IMR-90 (cell line): Measurements from ENCODE around the gene PLXDC2. TPM values are rescaled to one million over a fixed set of nuclear protein-coding genes. Genes with fewer than 3 reads are reported as not detected.

ENCODE experiments used
- ATAC-seq: fragments of 200-7000 bp; cut with Tn5 transposase; 2 replicates; pipeline ENCODE4 v1.9.1; 2020; ENCODE audit warnings: low read depth, mild to moderate bottlenecking, moderate library complexity
- BruUV-seq: library from RNA; stranded (reverse); fragments of 400-500 nt; replicated peaks from 2 replicates; lab custom pipeline; 2021; lab: Mats Ljungman, UMichigan
- CTCF ChIA-PET: fragments of 300-600 bp; formaldehyde crosslinking; extraction: SDS; loops from one replicate; lab custom pipeline; 2021; ENCODE audit warnings: antibody characterized with exemption; lab: Yijun Ruan, JAX
- POLR2A ChIA-PET: fragments of 300-600 bp; sonication (Branson Sonifier 250); formaldehyde crosslinking; loops from one replicate; lab custom pipeline; 2022; ENCODE audit warnings: antibody characterized with exemption; ENCODE audit not compliant: unreplicated experiment; lab: Charles Lee
- DNase-seq: peaks from one replicate; pipeline ENCODE4 v3.0.0; 2013
- H2AFZ ChIP-seq: replicated peaks from 2 replicates; pipeline ENCODE3; 2013; ENCODE audit warnings: low read length, mild to moderate bottlenecking; ENCODE audit not compliant: poor library complexity
- H2AK5ac ChIP-seq: 2 replicates; pipeline ENCODE4 v1.6.1; 2013; ENCODE audit warnings: low read depth, low read length, inconsistent platforms
- H2AK9ac ChIP-seq: replicated peaks from 2 replicates; pipeline ENCODE3; 2013; ENCODE audit warnings: mild to moderate bottlenecking, low read depth, low read length, moderate library complexity; ENCODE audit not compliant: poor library complexity
- H2BK120ac ChIP-seq: 2 replicates; pipeline ENCODE4 v1.6.1; 2013; ENCODE audit warnings: low read depth, low read length, inconsistent platforms
- H2BK15ac ChIP-seq: 3 replicates; pipeline ENCODE4 v1.6.1; 2013; ENCODE audit warnings: low read depth, low read length, inconsistent platforms
- H2BK20ac ChIP-seq: 2 replicates; pipeline ENCODE4 v1.6.1; 2013; ENCODE audit warnings: low read depth, mild to moderate bottlenecking, inconsistent platforms, low read length, moderate library complexity
- H2BK5ac ChIP-seq: 2 replicates; pipeline ENCODE4 v1.6.1; 2013; ENCODE audit warnings: mild to moderate bottlenecking, low read depth, low read length, inconsistent platforms; ENCODE audit not compliant: poor library complexity, severe bottlenecking
- H3K14ac ChIP-seq: replicated peaks from 2 replicates; pipeline ENCODE4 v1.6.1; 2013; ENCODE audit warnings: low read depth, low read length, inconsistent platforms
- H3K18ac ChIP-seq: 2 replicates; pipeline ENCODE4 v1.6.1; 2013; ENCODE audit warnings: low read depth, low read length, control low read depth
- H3K23ac ChIP-seq: 2 replicates; pipeline ENCODE4 v1.6.1; 2013; ENCODE audit warnings: low read depth, low read length, inconsistent platforms
- H3K27ac ChIP-seq: 2 replicates; pipeline ENCODE4 v1.5.1; 2013; ENCODE audit warnings: mild to moderate bottlenecking, control low read depth, low read length; ENCODE audit not compliant: insufficient read depth
- H3K27me3 ChIP-seq: 2 replicates; pipeline ENCODE4 v1.6.1; 2013; ENCODE audit warnings: low read length; ENCODE audit not compliant: control insufficient read depth, insufficient read depth
- H3K36me3 ChIP-seq: 2 replicates; pipeline ENCODE4 v1.6.1; 2013; ENCODE audit warnings: low read length, mixed read lengths; ENCODE audit not compliant: control insufficient read depth, insufficient read depth
- H3K4ac ChIP-seq: 2 replicates; pipeline ENCODE4 v1.6.1; 2013; ENCODE audit warnings: low read depth, low read length, inconsistent platforms
- H3K4me1 ChIP-seq: 2 replicates; pipeline ENCODE4 v1.6.1; 2013; ENCODE audit warnings: low read length, mixed read lengths; ENCODE audit not compliant: control insufficient read depth, insufficient read depth
- H3K4me2 ChIP-seq: 2 replicates; pipeline ENCODE4 v1.6.1; 2013; ENCODE audit warnings: low read depth, mild to moderate bottlenecking, control low read depth, low read length, moderate library complexity
- H3K4me3 ChIP-seq: 2 replicates; pipeline ENCODE4 v1.5.1; 2013; ENCODE audit warnings: low read depth, mild to moderate bottlenecking, control low read depth, low read length, moderate library complexity; ENCODE audit not compliant: insufficient read depth
- H3K56ac ChIP-seq: 2 replicates; pipeline ENCODE4 v1.6.1; 2013; ENCODE audit warnings: low read length, inconsistent platforms; ENCODE audit not compliant: insufficient read depth; ENCODE audit errors: extremely low read depth
- H3K79me1 ChIP-seq, 2 experiments: 2 replicates each; pipeline ENCODE4 v1.6.1; 2013; ENCODE audit warnings: low read length in 2 of 2, inconsistent platforms in 1 of 2, low read depth in 1 of 2
- H3K9ac ChIP-seq: 2 replicates; pipeline ENCODE4 v1.6.1; 2013; ENCODE audit warnings: low read depth, low read length, control low read depth
- H3K9me1 ChIP-seq: 2 replicates; pipeline ENCODE4 v1.6.1; 2013; ENCODE audit warnings: low read length, inconsistent platforms; ENCODE audit not compliant: insufficient read depth
- H3K9me3 ChIP-seq: 2 replicates; pipeline ENCODE4 v1.6.1; 2013; ENCODE audit warnings: low read length; ENCODE audit not compliant: control insufficient read depth, insufficient read depth
- H4K20me1 ChIP-seq: 2 replicates; pipeline ENCODE4 v1.6.1; 2013; ENCODE audit warnings: low read length, inconsistent platforms; ENCODE audit not compliant: insufficient read depth
- H4K5ac ChIP-seq: 2 replicates; pipeline ENCODE4 v1.6.1; 2013; ENCODE audit warnings: mild to moderate bottlenecking, low read depth, low read length, control low read depth
- H4K8ac ChIP-seq, 2 experiments: 2 replicates each; pipeline ENCODE4 v1.6.1; 2013; ENCODE audit warnings: low read depth in 2 of 2, low read length in 2 of 2, control low read depth in 1 of 2, inconsistent platforms in 1 of 2
- H4K91ac ChIP-seq: 2 replicates; pipeline ENCODE4 v1.6.1; 2013; ENCODE audit warnings: low read depth, low read length, inconsistent platforms; ENCODE audit not compliant: insufficient read depth
- BHLHE40 ChIP-seq: fragments of 150-350 bp; IDR thresholded peaks from 2 replicates; pipeline ENCODE4 v1.6.1; 2016; ENCODE audit warnings: mild to moderate bottlenecking, low read depth, low read length
- CEBPB ChIP-seq: IDR thresholded peaks from 2 replicates; pipeline ENCODE4 v1.6.1; 2012; ENCODE audit warnings: low read depth, low read length, improper control_type of control experiment
- CHD1 ChIP-seq: IDR thresholded peaks from 2 replicates; pipeline ENCODE4 v1.6.1; 2012; ENCODE audit warnings: low read depth, low read length, improper control_type of control experiment
- FOS ChIP-seq: fragments of 150-350 bp; IDR thresholded peaks from 2 replicates; pipeline ENCODE4 v1.6.1; 2016; ENCODE audit warnings: low read depth, low read length
- MAFK ChIP-seq: IDR thresholded peaks from 2 replicates; pipeline ENCODE4 v1.6.1; 2012; ENCODE audit warnings: low read depth, low read length, improper control_type of control experiment
- MAZ ChIP-seq: IDR thresholded peaks from 2 replicates; pipeline ENCODE4 v1.6.1; 2012; ENCODE audit warnings: low read depth, mild to moderate bottlenecking, low read length, improper control_type of control experiment, moderate library complexity, borderline replicate concordance
- NFE2L2 ChIP-seq: fragments of 150-350 bp; IDR thresholded peaks from 2 replicates; pipeline ENCODE4 v1.6.1; 2016; ENCODE audit warnings: low read depth, mild to moderate bottlenecking, low read length
- POLR2A ChIP-seq: IDR thresholded peaks from 2 replicates; pipeline ENCODE4 v1.6.1; 2012; ENCODE audit warnings: mild to moderate bottlenecking, low read depth, low read length
- RAD21 ChIP-seq: IDR thresholded peaks from 2 replicates; pipeline ENCODE4 v1.6.1; 2012; ENCODE audit warnings: low read length, improper control_type of control experiment
- RFX5 ChIP-seq: IDR thresholded peaks from 2 replicates; pipeline ENCODE4 v1.8.0; 2012; ENCODE audit warnings: low read depth, mild to moderate bottlenecking, low read length, moderate library complexity
- WGBS, 2 experiments: methylation state at CpG; one replicate each; pipeline versions ENCODE4 v1.1.5 to v1.1.7; 2013; ENCODE audit warnings: missing lambda C conversion rate in 2 of 2; ENCODE audit not compliant: insufficient read length in 1 of 2; ENCODE audit errors: extremely low coverage in 2 of 2; 5-methylcytosine and 5-hydroxymethylcytosine counted together
- dilution Hi-C: fragments of 300-500 bp; cut with HindIII; formaldehyde crosslinking; loops from one replicate; pipeline ENCODE4 v1.14.3; 2018; ENCODE audit warnings: low sequenced_read_pairs; ENCODE audit not compliant: unreplicated experiment
- in situ Hi-C: fragments of 300-500 bp; cut with MboI; formaldehyde crosslinking; loops from 3 replicates; pipeline ENCODE4 v1.14.3; 2019; ENCODE audit warnings: low sequenced_read_pairs, inconsistent platforms, mixed read lengths
- intact Hi-C: fragments of 100-400 bp; cut with micrococcal nuclease; formaldehyde crosslinking; loops from 2 replicates; pipeline ENCODE4 v1.10.0; 2022
- polyA plus RNA-seq, 3 experiments: library from polyadenylated mRNA; depleted of rRNA; stranded (reverse); fragments of >200 nt; gene quantifications; 2 replicates each; pipeline ENCODE4 v1.2.3, GENCODE V29; 2012; ENCODE audit warnings: low replicate concordance in 1 of 3
- total RNA-seq: library from RNA; depleted of rRNA; stranded (reverse); fragments of >200 nt; gene quantifications from 2 replicates; pipeline ENCODE4 v1.2.3, GENCODE V29; 2012
- TF ChIP-seq, protein P1 (sequence below): fragments of 150-350 bp; IDR thresholded peaks from 2 replicates; pipeline ENCODE4 v1.6.1; 2016; ENCODE audit warnings: low read depth, mild to moderate bottlenecking, low read length, moderate library complexity, borderline replicate concordance
- TF ChIP-seq, protein P2 (sequence below): fragments of 150-350 bp; IDR thresholded peaks from 2 replicates; pipeline ENCODE4 v1.6.1; 2017; ENCODE audit warnings: mild to moderate bottlenecking, antibody characterized with exemption, low read length, low read depth
- TF ChIP-seq, protein P3 (sequence below): conservative IDR thresholded peaks from 2 replicates; pipeline ENCODE4 v1.5.1; 2012; ENCODE audit warnings: mild to moderate bottlenecking, low read depth, low read length, improper control_type of control experiment

PLXDC2 gene
- total and polyA plus RNA-seq, 2 of the 4 experiments (the other 2 are of a cell fraction) = 3.2 to 6.1 TPM

DNA sequence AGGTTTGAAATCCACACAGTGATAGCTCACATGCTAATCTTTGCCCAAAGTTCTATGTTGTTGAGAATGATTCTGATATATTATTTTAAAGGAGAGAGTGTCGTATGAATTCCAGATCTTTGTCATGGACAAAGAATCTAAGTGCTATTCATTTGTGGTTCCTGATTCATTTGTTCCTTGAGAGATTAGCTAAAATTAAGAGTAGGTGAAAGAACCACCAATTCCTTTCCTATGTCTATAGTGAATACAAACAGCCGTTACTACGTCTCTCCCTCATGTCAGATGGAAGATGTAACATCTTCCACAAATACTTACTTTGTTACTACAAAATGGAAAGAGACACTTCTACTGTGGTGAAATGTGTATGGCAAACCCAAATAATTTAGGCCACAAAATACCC, 3.3 kb upstream of the PLXDC2 start:
- no TSS peak for BruUV-seq
- no peaks in the 10 kb centered on the region for H3K4me1 ChIP-seq
- DNase-seq = no peak
- H3K4me2 ChIP-seq = no peak overlapping the region
- no peaks in the 10 kb centered on the region; the same call in 1 of the 2 replicates for H4K20me1 ChIP-seq
- no peak overlapping the region for H3K56ac ChIP-seq
- in situ Hi-C loops = no loop called here
- no peak overlapping the region for H3K27ac ChIP-seq
- H2AK9ac ChIP-seq = no peak overlapping the region
- no peak overlapping the region for H3K23ac ChIP-seq
- POLR2A ChIA-PET = no interaction called here
- no peak overlapping the region for H3K4me3 ChIP-seq
- WGBS, 2 experiments = 0% methylated on average over 1 of the region's 3 CpGs; no CpG with 5 or more reads in 1 of the 2 experiments
- TF ChIP-seq NFE2L2 (no peak), FOS (no peak), MAFK (no peak), MAZ (no peak), CEBPB (no peak), RFX5 (no peak), RAD21 (no peak), POLR2A (no peak), CHD1 (no peak), BHLHE40 (no peak)
- TF ChIP-seq, protein P1, sequence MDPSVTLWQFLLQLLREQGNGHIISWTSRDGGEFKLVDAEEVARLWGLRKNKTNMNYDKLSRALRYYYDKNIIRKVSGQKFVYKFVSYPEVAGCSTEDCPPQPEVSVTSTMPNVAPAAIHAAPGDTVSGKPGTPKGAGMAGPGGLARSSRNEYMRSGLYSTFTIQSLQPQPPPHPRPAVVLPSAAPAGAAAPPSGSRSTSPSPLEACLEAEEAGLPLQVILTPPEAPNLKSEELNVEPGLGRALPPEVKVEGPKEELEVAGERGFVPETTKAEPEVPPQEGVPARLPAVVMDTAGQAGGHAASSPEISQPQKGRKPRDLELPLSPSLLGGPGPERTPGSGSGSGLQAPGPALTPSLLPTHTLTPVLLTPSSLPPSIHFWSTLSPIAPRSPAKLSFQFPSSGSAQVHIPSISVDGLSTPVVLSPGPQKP = no peak
- TF ChIP-seq, protein P2, sequence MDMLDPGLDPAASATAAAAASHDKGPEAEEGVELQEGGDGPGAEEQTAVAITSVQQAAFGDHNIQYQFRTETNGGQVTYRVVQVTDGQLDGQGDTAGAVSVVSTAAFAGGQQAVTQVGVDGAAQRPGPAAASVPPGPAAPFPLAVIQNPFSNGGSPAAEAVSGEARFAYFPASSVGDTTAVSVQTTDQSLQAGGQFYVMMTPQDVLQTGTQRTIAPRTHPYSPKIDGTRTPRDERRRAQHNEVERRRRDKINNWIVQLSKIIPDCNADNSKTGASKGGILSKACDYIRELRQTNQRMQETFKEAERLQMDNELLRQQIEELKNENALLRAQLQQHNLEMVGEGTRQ = no peak
- TF ChIP-seq, protein P3, sequence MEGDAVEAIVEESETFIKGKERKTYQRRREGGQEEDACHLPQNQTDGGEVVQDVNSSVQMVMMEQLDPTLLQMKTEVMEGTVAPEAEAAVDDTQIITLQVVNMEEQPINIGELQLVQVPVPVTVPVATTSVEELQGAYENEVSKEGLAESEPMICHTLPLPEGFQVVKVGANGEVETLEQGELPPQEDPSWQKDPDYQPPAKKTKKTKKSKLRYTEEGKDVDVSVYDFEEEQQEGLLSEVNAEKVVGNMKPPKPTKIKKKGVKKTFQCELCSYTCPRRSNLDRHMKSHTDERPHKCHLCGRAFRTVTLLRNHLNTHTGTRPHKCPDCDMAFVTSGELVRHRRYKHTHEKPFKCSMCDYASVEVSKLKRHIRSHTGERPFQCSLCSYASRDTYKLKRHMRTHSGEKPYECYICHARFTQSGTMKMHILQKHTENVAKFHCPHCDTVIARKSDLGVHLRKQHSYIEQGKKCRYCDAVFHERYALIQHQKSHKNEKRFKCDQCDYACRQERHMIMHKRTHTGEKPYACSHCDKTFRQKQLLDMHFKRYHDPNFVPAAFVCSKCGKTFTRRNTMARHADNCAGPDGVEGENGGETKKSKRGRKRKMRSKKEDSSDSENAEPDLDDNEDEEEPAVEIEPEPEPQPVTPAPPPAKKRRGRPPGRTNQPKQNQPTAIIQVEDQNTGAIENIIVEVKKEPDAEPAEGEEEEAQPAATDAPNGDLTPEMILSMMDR = no peak
- H2BK120ac ChIP-seq = no peak overlapping the region
- H2AFZ ChIP-seq = no peak overlapping the region
- no peak overlapping the region for H2BK15ac ChIP-seq
- peaks cover 3% of the 10 kb centered on the region; the same call in 1 of the 2 replicates for H3K27me3 ChIP-seq
- no peaks in the 10 kb centered on the region for H3K36me3 ChIP-seq
- dilution Hi-C loops = no loop called here
- CTCF ChIA-PET = interaction anchor here (1.2 kb wide), 1 partner anchor 401 kb away, joined by 3 read pairs; no protein-coding TSS in a partner anchor
- no peak overlapping the region for H2BK20ac ChIP-seq
- no peaks in the 10 kb centered on the region for H3K9me1 ChIP-seq
- no peak overlapping the region for H4K5ac ChIP-seq
- ATAC-seq = no peak
- H3K4ac ChIP-seq = no peak overlapping the region
- no peaks in the 10 kb centered on the region for H3K79me1 ChIP-seq
- no peak overlapping the region for H3K9ac ChIP-seq
- intact Hi-C loops = loop anchor here (5.0 to 10.0 kb wide), 3 partner anchors 96 to 452 kb away; no protein-coding TSS in a partner anchor
- no peak overlapping the region for H3K14ac ChIP-seq
- H4K8ac ChIP-seq = no peak overlapping the region
- no peak overlapping the region for H2BK5ac ChIP-seq
- H3K18ac ChIP-seq = no peak overlapping the region
- no peak overlapping the region for H2AK5ac ChIP-seq
- H4K91ac ChIP-seq = no peak overlapping the region
- H3K9me3 ChIP-seq = no peaks in the 10 kb centered on the region
